ENCODE results near the gene COX5B.

- TF ChIP-seq CTCF (optimal IDR thresholded peaks at IDR 0.05 in 1 of 3, IDR thresholded peaks at IDR 0.05 in 1 of 3, conservative IDR thresholded peaks at IDR 0.05 in 1 of 3; ENCODE audit: extremely low read depth in 1 of 3, insufficient read depth in 2 of 3, low read length in 3 of 3) = no peak
- no peak for TF ChIP-seq EZH2 (IDR thresholded peaks at IDR 0.05; ENCODE audit: low read length)
Observed at GRCh38 chr2:97617911-97618310, 28.0 kb upstream of the COX5B start.
